GM12874 (cell line): ENCODE results near the gene DYNC1I1.

Source experiments
- TF ChIP-seq, protein P1 (sequence below): IDR thresholded peaks from 2 replicates; pipeline ENCODE4 v1.5.1; 2011; ENCODE audit warnings: low read depth, mild to moderate bottlenecking, control low read depth, low read length, moderate library complexity; ENCODE audit not compliant: insufficient read depth

The DYNC1I1 gene

GRCh38 chr7:96040250-96040772 lies 268.0 kb downstream of the DYNC1I1 start:
- TF ChIP-seq, protein P1, sequence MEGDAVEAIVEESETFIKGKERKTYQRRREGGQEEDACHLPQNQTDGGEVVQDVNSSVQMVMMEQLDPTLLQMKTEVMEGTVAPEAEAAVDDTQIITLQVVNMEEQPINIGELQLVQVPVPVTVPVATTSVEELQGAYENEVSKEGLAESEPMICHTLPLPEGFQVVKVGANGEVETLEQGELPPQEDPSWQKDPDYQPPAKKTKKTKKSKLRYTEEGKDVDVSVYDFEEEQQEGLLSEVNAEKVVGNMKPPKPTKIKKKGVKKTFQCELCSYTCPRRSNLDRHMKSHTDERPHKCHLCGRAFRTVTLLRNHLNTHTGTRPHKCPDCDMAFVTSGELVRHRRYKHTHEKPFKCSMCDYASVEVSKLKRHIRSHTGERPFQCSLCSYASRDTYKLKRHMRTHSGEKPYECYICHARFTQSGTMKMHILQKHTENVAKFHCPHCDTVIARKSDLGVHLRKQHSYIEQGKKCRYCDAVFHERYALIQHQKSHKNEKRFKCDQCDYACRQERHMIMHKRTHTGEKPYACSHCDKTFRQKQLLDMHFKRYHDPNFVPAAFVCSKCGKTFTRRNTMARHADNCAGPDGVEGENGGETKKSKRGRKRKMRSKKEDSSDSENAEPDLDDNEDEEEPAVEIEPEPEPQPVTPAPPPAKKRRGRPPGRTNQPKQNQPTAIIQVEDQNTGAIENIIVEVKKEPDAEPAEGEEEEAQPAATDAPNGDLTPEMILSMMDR, result no peak

- TF ChIP-seq, protein P1, result no peak
Observed at GRCh38 chr7:96041171-96041570, 268.8 kb downstream of the DYNC1I1 start.

DNA sequence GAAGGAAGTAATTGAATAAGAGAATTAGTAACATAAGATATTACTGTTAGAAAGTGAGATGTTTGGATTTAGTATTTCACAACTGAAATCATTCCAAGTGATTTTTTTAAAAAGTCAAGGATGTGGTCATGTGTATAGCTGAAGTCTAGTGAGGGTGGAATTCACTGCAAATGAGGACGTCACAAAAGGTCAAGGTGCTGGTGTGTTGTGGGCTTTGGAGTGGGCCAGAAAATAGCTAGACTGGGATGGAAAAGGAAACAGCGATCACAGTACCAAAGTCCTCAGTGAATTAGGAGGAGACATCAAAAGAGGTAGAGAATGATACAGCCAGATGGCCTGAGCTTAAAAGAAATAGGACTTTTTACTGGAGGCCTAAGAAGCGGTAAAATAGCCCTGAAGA lies 272.8 kb downstream of the DYNC1I1 start:
- TF ChIP-seq, protein P1, result no peak

GRCh38 chr7:96045919-96046318 lies 273.6 kb downstream of the DYNC1I1 start:
- TF ChIP-seq, protein P1, result no peak

- TF ChIP-seq, protein P1, result no peak
Observed at GRCh38 chr7:96052289-96052688, 279.9 kb downstream of the DYNC1I1 start.

GRCh38 chr7:96052860-96053470 lies 280.6 kb downstream of the DYNC1I1 start:
- TF ChIP-seq, protein P1, result no peak

DNA sequence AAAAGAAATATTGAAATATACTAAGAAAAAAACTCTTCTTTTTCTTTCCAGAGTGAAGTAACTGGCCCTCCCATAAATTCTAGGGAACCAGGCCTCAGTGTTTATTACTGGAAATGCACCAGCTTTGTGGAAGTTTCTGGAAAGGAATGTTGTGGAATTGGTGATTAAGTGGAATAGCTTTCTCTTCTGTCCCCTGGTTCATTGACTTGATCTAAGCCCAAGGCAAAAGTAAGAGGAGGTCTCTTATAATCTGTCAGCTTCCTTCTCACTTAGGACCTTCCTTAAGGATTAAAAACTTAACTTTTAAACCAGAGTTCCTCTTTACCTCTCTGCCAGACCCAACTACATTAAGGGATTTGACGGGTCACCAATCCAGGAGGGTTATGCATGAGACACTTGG lies 283.4 kb downstream of the DYNC1I1 start:
- TF ChIP-seq, protein P1, result no peak

DNA sequence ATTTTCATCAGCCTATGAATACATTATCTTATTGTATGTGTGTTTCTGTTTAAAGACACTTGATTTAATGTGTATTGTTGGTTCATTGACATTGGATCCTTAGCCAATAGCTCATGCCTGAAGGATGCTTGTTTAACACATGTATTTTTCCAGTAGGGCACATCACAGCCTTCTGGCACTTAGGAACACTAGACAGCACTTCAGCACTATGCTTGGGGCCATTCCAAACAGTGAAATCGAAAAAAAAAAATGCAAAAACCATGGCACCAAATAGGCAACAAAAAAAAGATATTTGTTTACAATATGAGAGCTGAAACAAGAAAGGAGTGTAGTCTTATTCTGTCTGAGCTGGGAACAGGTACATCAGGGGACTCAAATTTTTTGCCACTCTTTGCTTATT lies 286.7 kb downstream of the DYNC1I1 start:
- TF ChIP-seq, protein P1, result no peak
